Pancreas (tissue), 10 donors: ENCODE results near the gene SLC29A1. TPM values are rescaled to one million over a fixed set of nuclear protein-coding genes. Genes with fewer than 3 reads are reported as not detected.

Source experiments
- ATAC-seq, 4 donors: fragments of 200-7000 bp; cut with Tn5 transposase; one replicate each; pipeline versions ENCODE4 v1.8.0 to v1.9.1; 2020; ENCODE audit warnings: mild to moderate bottlenecking in 4 of 4, moderate library complexity in 4 of 4
- DNase-seq, 6 donors: peaks; one replicate each; pipeline ENCODE4 v3.0.0-alpha.2; 2020
- FAIRE-seq: peaks from 2 replicates; lab custom pipeline; 2012; peaks lifted over from hg19 to GRCh38; lab: Jason Lieb, UNC
- H3K27ac ChIP-seq, 4 donors: fragments of 200-600 bp; sonication (generic); 1 replicate in 3 of 4; 2 replicates in 1 of 4; pipeline versions ENCODE4 v1.5.0 to v1.8.0; 2020
- H3K27me3 ChIP-seq, 4 donors: fragments of 200-600 bp; one replicate each; pipeline ENCODE4 v1.8.0; 2021
- H3K36me3 ChIP-seq, 3 donors: fragments of 200-600 bp; sonication (generic) in 1 of 3; one replicate each; pipeline versions ENCODE4 v1.5.0 to v1.8.0; 2020 to 2021
- H3K4me1 ChIP-seq, 3 donors: fragments of 200-600 bp; one replicate each; pipeline ENCODE4 v1.8.0; 2021
- H3K4me3 ChIP-seq, 4 donors: fragments of 200-600 bp; sonication (generic) in 2 of 4; one replicate each; pipeline versions ENCODE4 v1.5.0 to v1.8.0; 2020 to 2021
- H3K9me3 ChIP-seq, 4 donors: fragments of 200-600 bp; one replicate each; pipeline ENCODE4 v1.8.0; 2021
- WGBS, 2 donors: extraction: QIAGEN DNeasy Blood & Tissue Kit; methylation state at CpG; one replicate each; pipeline ENCODE4 v1.1.7; 2013; 5-methylcytosine and 5-hydroxymethylcytosine counted together
- intact Hi-C, 3 donors: fragments of 100-400 bp; cut with DNase I; formaldehyde crosslinking; loops; one replicate each; pipeline versions ENCODE4 v1.11.1 to v1.14.2; 2022
- polyA plus RNA-seq, 2 donors: library from polyadenylated mRNA; stranded (reverse); fragments of 200-250 nt; gene quantifications; one replicate each; pipeline ENCODE4 v1.2.3, GENCODE V29; 2013
- total RNA-seq, 6 donors: library from RNA; stranded (reverse); fragmentation: NEBNext Ultra II Directional in 4 of 6; extraction: Animal tissue kit (Norgen Biotek cat#: 25700) in 4 of 6; gene quantifications; one replicate each; pipeline versions ENCODE4 v1.2.1 to v1.2.4, GENCODE V29; 2021 to 2023
- TF ChIP-seq, protein P1 (sequence below), 4 donors: fragments of 200-600 bp; sonication (generic) in 3 of 4; IDR thresholded peaks; one replicate each; pipeline versions ENCODE4 v1.5.0 to v1.8.0; 2021; ENCODE audit warnings: antibody characterized with exemption in 4 of 4
- donor health status: healthy with polysubstance abuse.
- donor health status: DM: no; HTN: no; CAD: no; lungs with moderate emphysema.
- donor health status: DM: no; HTN: no; CAD: no.
- donor health status: control.
- donor health status: control.
- donor health status: Bipolar disorder and iron deficiency.
- donor health status: DM: yes; HTN: yes; CAD: no.
- donor health status: DM: no; HTN: no; CAD: no.
- donor health status: DM: no; HTN: no; CAD: no.
- donor health status: DM: yes; HTN: yes; CAD: no.

Gene SLC29A1
- total and polyA plus RNA-seq, 8 donors, result 24.8 to 89.8 (median 44.4) TPM

DNA sequence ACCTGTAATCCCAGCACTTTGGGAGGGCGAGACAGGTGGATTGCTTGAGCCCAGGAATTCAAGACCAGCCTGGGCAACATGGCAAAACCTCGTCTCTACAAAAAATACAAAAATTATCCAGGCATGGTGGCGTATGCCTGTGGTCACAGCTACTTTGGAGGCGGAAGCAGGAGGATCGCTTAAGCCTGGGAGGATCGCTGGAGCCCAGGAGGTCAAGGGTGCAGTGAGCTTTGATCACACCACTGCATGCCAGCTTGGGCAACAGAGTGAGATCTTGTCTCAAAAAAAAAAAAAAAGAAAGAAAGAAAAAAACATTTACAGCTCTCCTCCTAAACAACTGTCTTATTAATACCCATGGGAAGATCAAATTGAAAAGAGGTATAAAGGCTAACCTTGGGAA, 15.4 kb upstream of the SLC29A1 start:
- WGBS, 2 donors, result 88 to 92% methylated on average over 6 of the region's 6 CpGs
- no peaks in the 10 kb centered on the region for H3K27me3 ChIP-seq
- peaks cover 10 to 11% (median 10%) of the 10 kb centered on the region in 3 donors for H3K4me1 ChIP-seq
- FAIRE-seq (no peak), ATAC-seq (no peak), DNase-seq (no peak)
- H3K9me3 ChIP-seq, result no peaks in the 10 kb centered on the region
- H3K27ac ChIP-seq, result no peak overlapping the region
- intact Hi-C loops, result no loop called here
- TF ChIP-seq, protein P1, sequence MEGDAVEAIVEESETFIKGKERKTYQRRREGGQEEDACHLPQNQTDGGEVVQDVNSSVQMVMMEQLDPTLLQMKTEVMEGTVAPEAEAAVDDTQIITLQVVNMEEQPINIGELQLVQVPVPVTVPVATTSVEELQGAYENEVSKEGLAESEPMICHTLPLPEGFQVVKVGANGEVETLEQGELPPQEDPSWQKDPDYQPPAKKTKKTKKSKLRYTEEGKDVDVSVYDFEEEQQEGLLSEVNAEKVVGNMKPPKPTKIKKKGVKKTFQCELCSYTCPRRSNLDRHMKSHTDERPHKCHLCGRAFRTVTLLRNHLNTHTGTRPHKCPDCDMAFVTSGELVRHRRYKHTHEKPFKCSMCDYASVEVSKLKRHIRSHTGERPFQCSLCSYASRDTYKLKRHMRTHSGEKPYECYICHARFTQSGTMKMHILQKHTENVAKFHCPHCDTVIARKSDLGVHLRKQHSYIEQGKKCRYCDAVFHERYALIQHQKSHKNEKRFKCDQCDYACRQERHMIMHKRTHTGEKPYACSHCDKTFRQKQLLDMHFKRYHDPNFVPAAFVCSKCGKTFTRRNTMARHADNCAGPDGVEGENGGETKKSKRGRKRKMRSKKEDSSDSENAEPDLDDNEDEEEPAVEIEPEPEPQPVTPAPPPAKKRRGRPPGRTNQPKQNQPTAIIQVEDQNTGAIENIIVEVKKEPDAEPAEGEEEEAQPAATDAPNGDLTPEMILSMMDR (IDR thresholded peaks at IDR 0.05), result no peak
- H3K4me3 ChIP-seq, result no peak overlapping the region
- H3K36me3 ChIP-seq, result no peaks in the 10 kb centered on the region

DNA sequence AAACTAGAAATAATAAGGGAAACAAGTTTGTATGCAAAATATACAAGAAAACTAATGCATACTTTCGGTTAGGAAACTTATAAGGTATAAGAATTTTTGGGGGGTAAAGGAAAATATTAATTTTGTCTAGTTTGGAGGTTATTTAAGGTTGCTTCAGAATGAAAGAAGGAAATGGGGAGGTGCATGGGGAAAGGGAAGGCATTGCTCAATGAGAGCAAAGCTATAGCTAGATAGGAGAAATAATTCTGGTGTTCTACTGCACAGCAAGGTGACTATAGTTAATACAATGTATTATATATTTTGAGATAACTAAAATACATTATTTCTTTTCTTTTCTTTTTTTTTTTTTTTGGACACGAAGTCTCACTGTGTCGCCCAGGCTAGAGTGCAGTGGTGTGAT, 12.1 kb upstream of the SLC29A1 start:
- Histone ChIP-seq H3K9me3 (no peaks in the 10 kb centered on the region), H3K27me3 (no peaks in the 10 kb centered on the region), H3K36me3 (no peaks in the 10 kb centered on the region), H3K27ac (no peak overlapping the region), H3K4me1 (no peaks in the 10 kb centered on the region), H3K4me3 (no peak overlapping the region)
- DNase-seq, result no peak
- TF ChIP-seq, protein P1 (IDR thresholded peaks at IDR 0.05), result no peak
- ATAC-seq, result no peak
- intact Hi-C loops, result no loop called here
- 78 to 87% methylated on average over 3 of the region's 3 CpGs for WGBS, 2 donors
- FAIRE-seq, result no peak

DNA sequence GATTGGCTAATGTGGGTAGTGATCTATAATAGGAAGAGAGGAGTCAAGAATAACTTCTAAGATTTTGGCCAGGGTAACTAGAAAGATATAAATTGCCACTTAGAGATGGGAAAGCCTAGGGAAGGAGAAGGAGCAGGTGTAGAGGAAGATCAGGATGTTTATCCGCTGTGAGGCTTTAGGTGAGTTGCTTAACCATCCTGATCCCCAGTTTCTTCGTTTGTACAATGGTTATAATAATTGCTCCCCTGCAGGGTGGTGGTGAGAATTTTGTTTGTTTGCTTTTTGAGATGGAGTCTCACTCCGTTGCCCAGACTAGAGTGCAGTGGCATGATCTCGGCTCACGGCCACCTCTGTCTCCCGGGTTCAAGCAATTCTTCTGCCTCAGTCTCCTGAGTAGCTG, 9.1 kb upstream of the SLC29A1 start:
- no peaks in the 10 kb centered on the region for H3K27me3 ChIP-seq
- intact Hi-C loops, result no loop called here
- H3K4me3 ChIP-seq, result no peak overlapping the region
- WGBS, 2 donors, result 89 to 90% methylated on average over 6 of the region's 6 CpGs
- DNase-seq (no peak), FAIRE-seq (no peak), ATAC-seq (no peak)
- peaks cover 0 to 18% (median 12%) of the 10 kb centered on the region in 3 donors for H3K4me1 ChIP-seq
- TF ChIP-seq, protein P1 (IDR thresholded peaks at IDR 0.05), result no peak
- H3K27ac ChIP-seq, result no peak overlapping the region
- H3K36me3 ChIP-seq, result no peaks in the 10 kb centered on the region
- no peaks in the 10 kb centered on the region for H3K9me3 ChIP-seq

DNA sequence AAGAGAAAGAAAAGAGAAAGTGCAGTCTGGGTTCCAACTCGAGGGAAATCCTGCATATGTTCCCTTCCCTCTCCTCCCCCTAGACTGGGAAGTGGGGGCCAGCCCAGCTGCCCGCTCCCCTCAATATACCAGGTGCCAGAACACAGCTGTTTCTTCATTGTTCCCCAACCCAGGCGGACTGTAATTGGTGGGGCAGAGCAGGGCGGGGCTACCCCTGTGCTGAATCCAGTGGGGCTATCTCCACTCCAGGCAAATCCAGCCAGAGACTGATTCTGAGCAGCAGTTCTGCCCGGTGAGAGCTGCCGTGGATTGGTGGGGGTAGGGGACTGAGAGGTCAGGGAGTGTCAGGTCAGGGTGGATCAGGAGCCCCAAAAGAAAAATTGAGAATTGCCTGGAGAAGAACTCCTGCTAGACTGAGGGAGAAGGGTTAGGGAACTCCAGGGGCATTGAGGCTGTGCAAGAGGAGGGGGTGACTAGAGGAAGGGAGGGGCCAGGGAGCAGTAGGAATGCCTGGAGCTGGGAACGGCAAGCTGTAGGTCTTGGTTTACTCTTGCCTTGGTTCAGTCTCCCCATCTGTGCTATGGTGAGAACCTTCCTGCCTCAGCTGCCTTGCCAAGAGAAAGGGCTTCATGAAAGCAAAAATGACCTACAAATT, 6.6 kb upstream of the SLC29A1 start, which contains the start of gene MYMX:
TSS of gene MYMX (plus strand) at position 250 of the 655 bp plus-strand sequence. CDS start 546 bp downstream, outside the sequence.
- Histone ChIP-seq H3K27ac (peak within 1 kb of the TSS; percentile 75 to 94 (median 90)), H3K9me3 (no peaks in the 10 kb centered on the region), H3K4me1 (peaks cover 0 to 35% (median 21%) of the 10 kb centered on the region in 3 donors), H3K36me3 (no peaks in the 10 kb centered on the region), H3K4me3 (peak within 1 kb of the TSS in 1 of 4 donors; percentile 22), H3K27me3 (no peaks in the 10 kb centered on the region)
- ATAC-seq (peak in 3 of 4 donors; percentile 2 to 29 (median 4)), DNase-seq (peak in 5 of 6 donors; percentile 50 to 78 (median 74)), FAIRE-seq (no peak)
- WGBS, 2 donors, result 27 to 29% methylated on average over 7 of the region's 7 CpGs
- intact Hi-C loops, result no loop called here
- TF ChIP-seq, protein P1 (IDR thresholded peaks at IDR 0.05), result no peak
